Measurements from ENCODE around the gene NKPD1.
"Not testable (repeated sequence)": the region's sequence is repeated elsewhere in the genome, so short reads cannot be mapped to it uniquely, and the experiment has no call there.

DNA sequence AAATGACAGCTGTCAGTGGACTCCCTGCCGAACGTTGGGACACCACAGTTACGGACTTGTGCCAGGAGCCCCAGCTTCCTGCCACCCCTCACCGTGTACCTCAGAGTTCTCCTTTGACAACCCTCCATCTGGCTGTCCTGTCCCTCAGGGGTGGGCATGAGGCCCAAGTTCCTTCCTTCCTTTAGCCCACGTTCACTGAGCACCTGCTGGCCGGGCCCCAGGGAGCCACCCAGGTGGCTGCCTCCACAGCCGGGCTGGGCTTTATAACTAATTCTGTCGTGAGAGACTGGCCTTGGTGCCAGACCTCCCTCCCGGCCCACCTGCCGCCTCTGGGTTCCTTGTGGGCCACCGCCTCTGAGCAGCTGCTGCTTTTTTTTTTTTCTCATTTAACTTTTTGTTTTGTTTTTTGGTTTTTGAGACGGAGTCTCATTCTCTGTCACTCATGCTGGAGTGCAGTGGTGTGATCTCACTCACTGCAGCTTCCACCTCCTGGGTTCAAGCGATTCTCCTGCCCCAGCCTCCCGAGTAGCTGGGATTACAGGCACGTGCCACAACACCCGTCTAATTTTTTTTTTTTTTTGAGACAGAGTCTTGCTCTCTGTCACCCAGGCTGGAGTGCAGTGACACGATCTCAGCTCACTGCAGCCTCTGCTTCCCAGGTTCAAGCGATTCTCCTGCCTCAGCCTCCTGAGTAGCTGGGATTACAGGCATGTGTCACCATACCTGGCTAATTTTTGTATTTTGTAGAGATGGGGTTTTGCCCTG, 42.0 kb downstream of the NKPD1 start:
- TF ChIP-seq, protein P1, sequence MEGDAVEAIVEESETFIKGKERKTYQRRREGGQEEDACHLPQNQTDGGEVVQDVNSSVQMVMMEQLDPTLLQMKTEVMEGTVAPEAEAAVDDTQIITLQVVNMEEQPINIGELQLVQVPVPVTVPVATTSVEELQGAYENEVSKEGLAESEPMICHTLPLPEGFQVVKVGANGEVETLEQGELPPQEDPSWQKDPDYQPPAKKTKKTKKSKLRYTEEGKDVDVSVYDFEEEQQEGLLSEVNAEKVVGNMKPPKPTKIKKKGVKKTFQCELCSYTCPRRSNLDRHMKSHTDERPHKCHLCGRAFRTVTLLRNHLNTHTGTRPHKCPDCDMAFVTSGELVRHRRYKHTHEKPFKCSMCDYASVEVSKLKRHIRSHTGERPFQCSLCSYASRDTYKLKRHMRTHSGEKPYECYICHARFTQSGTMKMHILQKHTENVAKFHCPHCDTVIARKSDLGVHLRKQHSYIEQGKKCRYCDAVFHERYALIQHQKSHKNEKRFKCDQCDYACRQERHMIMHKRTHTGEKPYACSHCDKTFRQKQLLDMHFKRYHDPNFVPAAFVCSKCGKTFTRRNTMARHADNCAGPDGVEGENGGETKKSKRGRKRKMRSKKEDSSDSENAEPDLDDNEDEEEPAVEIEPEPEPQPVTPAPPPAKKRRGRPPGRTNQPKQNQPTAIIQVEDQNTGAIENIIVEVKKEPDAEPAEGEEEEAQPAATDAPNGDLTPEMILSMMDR (IDR thresholded peaks at IDR 0.05 in 2 of 3, conservative IDR thresholded peaks at IDR 0.05 in 1 of 3; ENCODE audit: control insufficient read depth in 2 of 3, extremely low read depth in 1 of 3, insufficient read depth in 1 of 3, low read depth in 3 of 3, low read length in 3 of 3): not testable (repeated sequence)
- TF ChIP-seq, protein P2, sequence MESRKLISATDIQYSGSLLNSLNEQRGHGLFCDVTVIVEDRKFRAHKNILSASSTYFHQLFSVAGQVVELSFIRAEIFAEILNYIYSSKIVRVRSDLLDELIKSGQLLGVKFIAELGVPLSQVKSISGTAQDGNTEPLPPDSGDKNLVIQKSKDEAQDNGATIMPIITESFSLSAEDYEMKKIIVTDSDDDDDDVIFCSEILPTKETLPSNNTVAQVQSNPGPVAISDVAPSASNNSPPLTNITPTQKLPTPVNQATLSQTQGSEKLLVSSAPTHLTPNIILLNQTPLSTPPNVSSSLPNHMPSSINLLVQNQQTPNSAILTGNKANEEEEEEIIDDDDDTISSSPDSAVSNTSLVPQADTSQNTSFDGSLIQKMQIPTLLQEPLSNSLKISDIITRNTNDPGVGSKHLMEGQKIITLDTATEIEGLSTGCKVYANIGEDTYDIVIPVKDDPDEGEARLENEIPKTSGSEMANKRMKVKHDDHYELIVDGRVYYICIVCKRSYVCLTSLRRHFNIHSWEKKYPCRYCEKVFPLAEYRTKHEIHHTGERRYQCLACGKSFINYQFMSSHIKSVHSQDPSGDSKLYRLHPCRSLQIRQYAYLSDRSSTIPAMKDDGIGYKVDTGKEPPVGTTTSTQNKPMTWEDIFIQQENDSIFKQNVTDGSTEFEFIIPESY (IDR thresholded peaks at IDR 0.05): not testable (repeated sequence)
- TF ChIP-seq RAD21 (IDR thresholded peaks at IDR 0.05; ENCODE audit: insufficient read depth, low read depth, low read length); POLR2A (IDR thresholded peaks at IDR 0.05; ENCODE audit: low read depth, low read length); SMC3 (IDR thresholded peaks at IDR 0.05; ENCODE audit: borderline replicate concordance, low read length); JUND (IDR thresholded peaks at IDR 0.05; ENCODE audit: low read depth, low read length); BRCA1 (IDR thresholded peaks at IDR 0.05; ENCODE audit: low read depth, low read length); NFYB (IDR thresholded peaks at IDR 0.05; ENCODE audit: insufficient read depth, low read depth, low read length); ZZZ3 (IDR thresholded peaks at IDR 0.05; ENCODE audit: control insufficient read depth, insufficient read length, low read depth); SMAD5 (IDR thresholded peaks at IDR 0.05; ENCODE audit: low read depth): not testable (repeated sequence)
- TF ChIP-seq, protein P3, sequence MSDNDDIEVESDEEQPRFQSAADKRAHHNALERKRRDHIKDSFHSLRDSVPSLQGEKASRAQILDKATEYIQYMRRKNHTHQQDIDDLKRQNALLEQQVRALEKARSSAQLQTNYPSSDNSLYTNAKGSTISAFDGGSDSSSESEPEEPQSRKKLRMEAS (IDR thresholded peaks at IDR 0.05; ENCODE audit: low read depth, low read length): not testable (repeated sequence)
- peak in 1 of 2 experiments; percentile 87; a peak in 2 of 4 replicates for TF ChIP-seq BHLHE40 (IDR thresholded peaks at IDR 0.05; ENCODE audit: borderline replicate concordance in 1 of 2, low read depth in 2 of 2, low read length in 1 of 2)
- TF ChIP-seq HDGF (IDR thresholded peaks at IDR 0.05): peak; percentile 70; the same call in 1 of the 2 replicates
- TF ChIP-seq, protein P4, sequence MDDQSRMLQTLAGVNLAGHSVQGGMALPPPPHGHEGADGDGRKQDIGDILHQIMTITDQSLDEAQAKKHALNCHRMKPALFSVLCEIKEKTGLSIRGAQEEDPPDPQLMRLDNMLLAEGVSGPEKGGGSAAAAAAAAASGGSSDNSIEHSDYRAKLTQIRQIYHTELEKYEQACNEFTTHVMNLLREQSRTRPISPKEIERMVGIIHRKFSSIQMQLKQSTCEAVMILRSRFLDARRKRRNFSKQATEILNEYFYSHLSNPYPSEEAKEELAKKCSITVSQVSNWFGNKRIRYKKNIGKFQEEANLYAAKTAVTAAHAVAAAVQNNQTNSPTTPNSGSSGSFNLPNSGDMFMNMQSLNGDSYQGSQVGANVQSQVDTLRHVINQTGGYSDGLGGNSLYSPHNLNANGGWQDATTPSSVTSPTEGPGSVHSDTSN (IDR thresholded peaks at IDR 0.05; ENCODE audit: insufficient replicate concordance, low read depth, low read length): peak; percentile 58
